Activated CD4-positive, alpha-beta T cell treated with anti-CD3 and anti-CD28 coated beads, Interleukin-2, amount 10 ng/mL, durations not matched to agents 7 days and 5 days (primary cell): ENCODE results near the gene PRRX2. TPM values are rescaled to one million over a fixed set of nuclear protein-coding genes. Genes with fewer than 3 reads are reported as not detected.

Experiments
- CTCF ChIA-PET: fragments of 350-600 bp; sonication (Branson Sonifier 250); formaldehyde crosslinking; loops from one replicate; lab custom pipeline; 2021; ENCODE audit warnings: antibody characterized with exemption; lab: Charles Lee
- POLR2A ChIA-PET: fragments of 350-600 bp; sonication (Branson Sonifier 250); formaldehyde crosslinking; loops from one replicate; lab custom pipeline; 2021; ENCODE audit warnings: antibody characterized with exemption; lab: Charles Lee
- DNase-seq: peaks from one replicate; pipeline ENCODE4 v3.0.0-alpha.2; 2020
- H3K27ac Mint-ChIP-seq: one replicate; pipeline ENCODE4 v1.8.0; 2021; ENCODE audit warnings: mild to moderate bottlenecking, moderate library complexity, mixed read lengths
- H3K27me3 Mint-ChIP-seq: one replicate; pipeline ENCODE4 v1.8.0; 2021; ENCODE audit warnings: mixed read lengths
- H3K36me3 Mint-ChIP-seq: one replicate; pipeline ENCODE4 v1.8.0; 2021; ENCODE audit warnings: low read depth, mixed read lengths
- H3K4me1 Mint-ChIP-seq: one replicate; pipeline ENCODE4 v1.8.0; 2021; ENCODE audit warnings: mixed read lengths
- H3K4me3 Mint-ChIP-seq: one replicate; pipeline ENCODE4 v1.8.0; 2021; ENCODE audit warnings: mild to moderate bottlenecking, moderate library complexity, mixed read lengths
- H3K9me3 Mint-ChIP-seq: one replicate; pipeline ENCODE4 v1.8.0; 2021; ENCODE audit warnings: mixed read lengths
- total RNA-seq, 2 experiments: library from RNA; stranded (reverse); gene quantifications; one replicate each; pipeline ENCODE4 v1.2.3, GENCODE V29; 2021

The PRRX2 gene
- total RNA-seq, 2 experiments from 2014 or later, result 0.15 TPM; not detected in 1

- POLR2A ChIA-PET, result no interaction called here
- no peaks in the 10 kb centered on the region for H3K9me3 Mint-ChIP-seq
- no peaks in the 10 kb centered on the region for H3K27me3 Mint-ChIP-seq
- peaks cover 23% of the 10 kb centered on the region for H3K4me1 Mint-ChIP-seq
- CTCF ChIA-PET, result interaction anchor here (1.0 kb wide), 1 partner anchor 12 kb away, joined by 4 read pairs; no protein-coding TSS in a partner anchor
- no peak overlapping the region for H3K27ac Mint-ChIP-seq
- H3K4me3 Mint-ChIP-seq, result no peak overlapping the region
- H3K36me3 Mint-ChIP-seq, result no peaks in the 10 kb centered on the region
- DNase-seq, result no peak
Observed at GRCh38 chr9:129709438-129710168, 44.2 kb downstream of the PRRX2 start.

DNA sequence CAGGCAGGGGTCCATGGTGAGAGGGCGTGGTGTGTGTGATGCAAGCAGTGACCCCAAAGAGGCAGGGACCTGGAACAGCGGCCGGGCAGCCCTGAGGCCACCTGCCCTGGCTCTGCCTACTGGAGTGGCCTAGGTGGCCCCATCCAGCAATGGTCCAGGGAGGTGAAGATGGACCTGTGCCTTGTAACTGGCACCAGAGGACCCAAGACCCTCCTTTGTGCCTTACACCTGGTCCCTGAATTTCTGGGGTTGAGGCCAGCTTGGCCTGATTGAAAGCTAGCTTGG lies 44.7 kb downstream of the PRRX2 start:
- H3K27me3 Mint-ChIP-seq, result no peaks in the 10 kb centered on the region
- no peak overlapping the region for H3K4me3 Mint-ChIP-seq
- peaks cover 23% of the 10 kb centered on the region for H3K4me1 Mint-ChIP-seq
- no peak for DNase-seq
- H3K27ac Mint-ChIP-seq, result no peak overlapping the region
- ChIA-PET POLR2A (no interaction called here), CTCF (interaction anchor here (1.0 kb wide), 1 partner anchor 13 kb away, joined by 4 read pairs; no protein-coding TSS in a partner anchor)
- no peaks in the 10 kb centered on the region for H3K36me3 Mint-ChIP-seq
- H3K9me3 Mint-ChIP-seq, result no peaks in the 10 kb centered on the region

GRCh38 chr9:129712634-129713401 lies 47.4 kb downstream of the PRRX2 start:
- CTCF ChIA-PET, result interaction anchor here (0.9 to 1.5 kb wide), 4 partner anchors 13 to 574 kb away, joined by 3 to 6 read pairs (median 4); no protein-coding TSS in a partner anchor
- no peak overlapping the region for H3K27ac Mint-ChIP-seq
- H3K9me3 Mint-ChIP-seq, result no peaks in the 10 kb centered on the region
- POLR2A ChIA-PET, result no interaction called here
- DNase-seq, result no peak
- peaks cover 2% of the 10 kb centered on the region for H3K27me3 Mint-ChIP-seq
- H3K4me3 Mint-ChIP-seq, result no peak overlapping the region
- H3K4me1 Mint-ChIP-seq, result peaks cover 23% of the 10 kb centered on the region
- no peaks in the 10 kb centered on the region for H3K36me3 Mint-ChIP-seq

GRCh38 chr9:129713402-129713679 lies 47.9 kb downstream of the PRRX2 start:
- ChIA-PET POLR2A (interaction anchor here (0.7 kb wide), 1 partner anchor 325 kb away, joined by 4 read pairs; no protein-coding TSS in a partner anchor), CTCF (interaction anchor here (1.0 kb wide), 1 partner anchor 13 kb away, joined by 4 read pairs; no protein-coding TSS in a partner anchor)
- no peak overlapping the region for H3K27ac Mint-ChIP-seq
- H3K9me3 Mint-ChIP-seq, result no peaks in the 10 kb centered on the region
- peaks cover 23% of the 10 kb centered on the region for H3K4me1 Mint-ChIP-seq
- H3K4me3 Mint-ChIP-seq, result no peak overlapping the region
- no peaks in the 10 kb centered on the region for H3K36me3 Mint-ChIP-seq
- H3K27me3 Mint-ChIP-seq, result peaks cover 2% of the 10 kb centered on the region
- no peak for DNase-seq

GRCh38 chr9:129714511-129715061 lies 49.1 kb downstream of the PRRX2 start:
- ChIA-PET POLR2A (no interaction called here), CTCF (interaction anchor here (0.5 to 1.1 kb wide), 3 partner anchors 52 to 533 kb away, joined by 3 to 4 read pairs (median 4); no protein-coding TSS in a partner anchor)
- no peak for DNase-seq
- Mint-ChIP-seq H3K4me3 (no peak overlapping the region), H3K36me3 (no peaks in the 10 kb centered on the region), H3K9me3 (no peaks in the 10 kb centered on the region), H3K4me1 (peaks cover 23% of the 10 kb centered on the region), H3K27me3 (peaks cover 2% of the 10 kb centered on the region), H3K27ac (no peak overlapping the region)

- H3K9me3 Mint-ChIP-seq, result no peaks in the 10 kb centered on the region
- peaks cover 18% of the 10 kb centered on the region for H3K4me1 Mint-ChIP-seq
- no peak overlapping the region for H3K4me3 Mint-ChIP-seq
- no peak overlapping the region for H3K27ac Mint-ChIP-seq
- ChIA-PET POLR2A (no interaction called here), CTCF (interaction anchor here (1.2 kb wide), 1 partner anchor 10 kb away, joined by 9 read pairs; no protein-coding TSS in a partner anchor)
- DNase-seq, result no peak
- peaks cover 2% of the 10 kb centered on the region for H3K27me3 Mint-ChIP-seq
- H3K36me3 Mint-ChIP-seq, result no peaks in the 10 kb centered on the region
Observed at GRCh38 chr9:129716091-129716490, 50.6 kb downstream of the PRRX2 start.

- no peak for DNase-seq
- no peak overlapping the region for H3K4me3 Mint-ChIP-seq
- ChIA-PET CTCF (interaction anchor here (0.6 to 1.0 kb wide), 2 partner anchors 8 to 341 kb away, joined by 4 to 5 read pairs; no protein-coding TSS in a partner anchor), POLR2A (no interaction called here)
- no peaks in the 10 kb centered on the region for H3K9me3 Mint-ChIP-seq
- H3K27me3 Mint-ChIP-seq, result peaks cover 2% of the 10 kb centered on the region
- H3K27ac Mint-ChIP-seq, result no peak overlapping the region
- H3K36me3 Mint-ChIP-seq, result no peaks in the 10 kb centered on the region
- H3K4me1 Mint-ChIP-seq, result peaks cover 3% of the 10 kb centered on the region
Observed at GRCh38 chr9:129717991-129718390, 52.5 kb downstream of the PRRX2 start.

GRCh38 chr9:129718647-129719046 lies 53.2 kb downstream of the PRRX2 start:
- no peaks in the 10 kb centered on the region for H3K4me1 Mint-ChIP-seq
- no peak overlapping the region for H3K4me3 Mint-ChIP-seq
- no peaks in the 10 kb centered on the region for H3K36me3 Mint-ChIP-seq
- H3K27me3 Mint-ChIP-seq, result peaks cover 2% of the 10 kb centered on the region
- no peaks in the 10 kb centered on the region for H3K9me3 Mint-ChIP-seq
- POLR2A ChIA-PET, result no interaction called here
- no peak overlapping the region for H3K27ac Mint-ChIP-seq
- no peak for DNase-seq
- CTCF ChIA-PET, result interaction anchor here (1.0 kb wide), 1 partner anchor 7 kb away, joined by 5 read pairs; no protein-coding TSS in a partner anchor

GRCh38 chr9:129719135-129719534 lies 53.7 kb downstream of the PRRX2 start:
- Mint-ChIP-seq H3K27ac (no peak overlapping the region), H3K27me3 (peaks cover 2% of the 10 kb centered on the region)

DNA sequence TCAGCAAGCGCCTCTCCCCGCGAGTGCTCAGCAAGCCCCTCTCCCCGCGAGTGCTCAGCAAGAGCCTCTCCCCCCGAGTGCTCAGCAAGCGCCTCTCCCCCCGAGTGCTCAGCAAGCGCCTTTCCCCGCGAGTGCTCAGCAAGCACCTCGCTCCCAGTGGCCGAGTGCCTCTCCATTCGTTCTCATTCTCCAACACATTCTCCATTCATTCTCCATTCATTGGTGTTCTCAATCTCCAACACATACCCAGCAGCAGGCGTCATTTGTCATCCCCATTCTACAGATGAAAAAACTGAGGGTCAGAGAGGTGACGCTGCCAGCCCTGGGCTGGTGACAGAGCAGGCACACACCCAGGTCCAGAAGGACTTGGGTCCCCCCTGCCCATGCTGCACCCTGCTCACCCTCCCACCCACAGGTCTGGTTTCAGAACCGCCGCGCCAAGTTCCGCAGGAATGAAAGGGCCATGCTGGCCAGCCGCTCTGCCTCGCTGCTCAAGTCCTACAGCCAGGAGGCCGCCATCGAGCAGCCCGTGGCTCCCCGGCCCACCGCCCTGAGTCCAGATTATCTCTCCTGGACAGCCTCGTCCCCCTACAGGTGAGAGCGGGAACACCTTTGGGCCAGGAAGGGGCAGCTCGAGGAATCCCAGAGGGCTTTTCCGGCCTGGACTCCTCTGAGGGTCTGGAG lies 54.9 kb downstream of the PRRX2 start:
- peaks cover 5% of the 10 kb centered on the region for H3K27me3 Mint-ChIP-seq
- no peaks in the 10 kb centered on the region for H3K9me3 Mint-ChIP-seq
- H3K4me1 Mint-ChIP-seq, result no peaks in the 10 kb centered on the region
- ChIA-PET POLR2A (no interaction called here), CTCF (interaction anchor here (0.9 to 1.9 kb wide), 3 partner anchors 17 to 22 kb away, joined by 5 to 8 read pairs (median 5); no protein-coding TSS in a partner anchor)
- DNase-seq, result no peak
- no peak overlapping the region for H3K4me3 Mint-ChIP-seq
- H3K36me3 Mint-ChIP-seq, result no peaks in the 10 kb centered on the region
- H3K27ac Mint-ChIP-seq, result no peak overlapping the region

More at GRCh38 chr9:129719135-129719534, 53.7 kb downstream of the PRRX2 start:
- ChIA-PET CTCF (interaction anchor here (0.9 kb wide), 1 partner anchor 19 kb away, joined by 5 read pairs; no protein-coding TSS in a partner anchor), POLR2A (no interaction called here)
- no peak for DNase-seq
- Mint-ChIP-seq H3K9me3 (no peaks in the 10 kb centered on the region), H3K4me1 (no peaks in the 10 kb centered on the region), H3K36me3 (no peaks in the 10 kb centered on the region), H3K4me3 (no peak overlapping the region)

DNA sequence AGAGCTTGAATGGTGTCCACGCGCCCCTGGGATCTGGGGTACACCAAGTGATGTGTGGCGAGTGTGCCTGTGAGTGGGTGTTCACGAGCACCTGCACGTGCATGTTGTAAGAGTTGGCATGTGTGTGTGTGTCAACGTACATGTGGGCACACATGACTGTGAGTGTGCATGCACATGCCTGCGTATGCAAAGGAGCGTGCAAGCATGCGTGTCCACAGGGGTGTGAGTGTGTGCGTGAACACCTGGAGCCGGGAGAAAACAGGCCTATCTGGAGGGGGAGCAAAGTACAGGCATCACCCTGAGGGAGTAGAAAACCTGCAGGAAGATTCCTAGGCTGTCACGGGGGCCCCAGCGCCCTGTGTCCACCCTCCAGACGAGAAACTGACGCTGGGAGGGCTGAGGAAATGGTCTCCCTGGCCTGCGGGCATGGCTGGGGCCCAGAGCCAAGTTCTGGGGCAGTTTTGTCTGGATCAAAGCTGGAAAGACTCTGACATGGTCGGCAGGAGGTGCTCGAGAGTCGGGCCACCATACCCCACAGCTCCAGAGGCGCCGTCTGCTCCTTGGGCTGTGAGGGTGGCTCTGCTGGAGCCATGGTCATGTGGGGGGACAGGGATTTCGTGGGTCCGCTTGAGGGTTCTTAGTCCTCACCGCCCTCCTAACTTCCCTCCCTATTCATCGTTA lies 55.6 kb downstream of the PRRX2 start:
- peaks cover 2% of the 10 kb centered on the region for H3K27me3 Mint-ChIP-seq
- no peak overlapping the region for H3K27ac Mint-ChIP-seq
- no peaks in the 10 kb centered on the region for H3K36me3 Mint-ChIP-seq
- no peak for DNase-seq
- POLR2A ChIA-PET, result no interaction called here
- CTCF ChIA-PET, result interaction anchor here (1.0 to 1.9 kb wide), 3 partner anchors 17 to 69 kb away, joined by 4 to 8 read pairs (median 5); no protein-coding TSS in a partner anchor
- H3K4me3 Mint-ChIP-seq, result no peak overlapping the region
- H3K4me1 Mint-ChIP-seq, result no peaks in the 10 kb centered on the region
- H3K9me3 Mint-ChIP-seq, result no peaks in the 10 kb centered on the region

- H3K4me3 Mint-ChIP-seq, result no peak overlapping the region
- no peak for DNase-seq
- H3K36me3 Mint-ChIP-seq, result no peaks in the 10 kb centered on the region
- ChIA-PET CTCF (no interaction called here), POLR2A (no interaction called here)
- peaks cover 4% of the 10 kb centered on the region for H3K4me1 Mint-ChIP-seq
- no peaks in the 10 kb centered on the region for H3K9me3 Mint-ChIP-seq
- no peak overlapping the region for H3K27ac Mint-ChIP-seq
- H3K27me3 Mint-ChIP-seq, result peaks cover 4% of the 10 kb centered on the region
Observed at GRCh38 chr9:129722913-129723312, 57.5 kb downstream of the PRRX2 start.
